GM12878 (cell line): ENCODE measurements around the gene NIPAL1. TPM values are rescaled to one million over a fixed set of nuclear protein-coding genes. Genes with fewer than 3 reads are reported as not detected.

Experiments used
- ATAC-seq: fragments of 200-7000 bp; cut with Tn5 transposase; 3 replicates; pipeline ENCODE4 v1.9.1; 2020; ENCODE audit warnings: mild to moderate bottlenecking, moderate library complexity
- BruUV-seq: library from RNA; stranded (reverse); fragments of 400-500 nt; replicated peaks from 2 replicates; lab custom pipeline; 2021; lab: Mats Ljungman, UMichigan
- CTCF ChIA-PET: fragments of 300-600 bp; sonication (Branson Sonifier 250); formaldehyde crosslinking; extraction: SDS; loops from one replicate; lab custom pipeline; 2021; ENCODE audit warnings: inconsistent platforms; lab: Yijun Ruan, JAX
- POLR2A ChIA-PET: fragments of 350-600 bp; formaldehyde crosslinking; extraction: SDS; loops from one replicate; lab custom pipeline; 2021; ENCODE audit warnings: inconsistent platforms; lab: Charles Lee
- RAD21 ChIA-PET: fragments of 300-600 bp; sonication (Branson Sonifier 250); formaldehyde crosslinking; loops from one replicate; lab custom pipeline; 2023; ENCODE audit warnings: antibody characterized with exemption; ENCODE audit not compliant: unreplicated experiment; lab: Charles Lee
- SMC1A ChIA-PET: fragments of 300-600 bp; sonication (Branson Sonifier 250); formaldehyde crosslinking; loops from one replicate; lab custom pipeline; 2023; ENCODE audit not compliant: unreplicated experiment, uncharacterized antibody; lab: Charles Lee
- DNase-seq: peaks from one replicate; pipeline ENCODE4 v3.0.0-alpha.2; 2011; ENCODE audit warnings: low read depth, low spot score
- FAIRE-seq: peaks from 3 replicates; lab custom pipeline; 2011; peaks lifted over from hg19 to GRCh38; lab: Jason Lieb, UNC
- H2AFZ ChIP-seq: 2 replicates; pipeline ENCODE4 v1.6.0; 2011; ENCODE audit warnings: low read depth, low read length, control low read depth; ENCODE audit not compliant: control insufficient read depth
- H3K27ac ChIP-seq: 2 replicates; pipeline ENCODE4 v1.5.1; 2011; ENCODE audit warnings: control low read depth; ENCODE audit not compliant: control insufficient read depth, insufficient read depth
- H3K27me3 ChIP-seq, 2 experiments: replicated peaks in 1 of 2; 2 replicates each; pipeline versions ENCODE4 v1.6.0 to v1.6.1; 2011; ENCODE audit warnings: low read length in 1 of 2; ENCODE audit not compliant: control insufficient read depth in 2 of 2, insufficient read depth in 2 of 2
- H3K36me3 ChIP-seq, 2 experiments: 2 replicates each; pipeline ENCODE4 v1.5.1; 2011; ENCODE audit warnings: low read length in 1 of 2; ENCODE audit not compliant: control insufficient read depth in 2 of 2, insufficient read depth in 2 of 2
- H3K4me1 ChIP-seq: 2 replicates; pipeline ENCODE4 v1.6.1; 2011; ENCODE audit warnings: mild to moderate bottlenecking, low read length, moderate library complexity, mixed read lengths; ENCODE audit not compliant: control insufficient read depth, insufficient read depth
- H3K4me2 ChIP-seq: 2 replicates; pipeline ENCODE4 v1.6.0; 2011; ENCODE audit warnings: control low read depth; ENCODE audit not compliant: control insufficient read depth, insufficient read depth
- H3K4me3 ChIP-seq: fragments of 200-600 bp; sonication (generic); 2 replicates; pipeline ENCODE4 v1.5.1; 2016
- H3K79me2 ChIP-seq: 2 replicates; pipeline ENCODE4 v1.6.0; 2011; ENCODE audit warnings: low read length; ENCODE audit not compliant: control insufficient read depth, insufficient read depth
- H3K9ac ChIP-seq: 2 replicates; pipeline ENCODE4 v1.8.0; 2011; ENCODE audit warnings: low read length, control low read depth, mixed read lengths; ENCODE audit not compliant: control insufficient read depth, insufficient read depth
- H3K9me3 ChIP-seq: replicated peaks from 3 replicates; pipeline ENCODE4 v1.5.1; 2011; ENCODE audit warnings: mild to moderate bottlenecking, low read length; ENCODE audit not compliant: control insufficient read depth, insufficient read depth
- H4K20me1 ChIP-seq: 2 replicates; pipeline ENCODE4 v1.6.0; 2011; ENCODE audit not compliant: control insufficient read depth, insufficient read depth
- BHLHE40 ChIP-seq, 2 experiments: fragments of 450-650 bp in 1 of 2; IDR thresholded peaks; 2 replicates each; pipeline ENCODE4 v1.6.1; 2011 to 2017; ENCODE audit warnings: low read depth in 2 of 2, borderline replicate concordance in 1 of 2, improper control_type of control experiment in 1 of 2, low read length in 1 of 2, mild to moderate bottlenecking in 1 of 2
- CHD4 ChIP-seq: fragments of 200-600 bp; sonication (generic); IDR thresholded peaks from 2 replicates; pipeline ENCODE4 v1.6.1; 2016; ENCODE audit warnings: mild to moderate bottlenecking
- EGR1 ChIP-seq, 2 experiments: IDR thresholded peaks; 1 replicate in 1 of 2; 2 replicates in 1 of 2; pipeline ENCODE4 v1.6.1; 2011 to 2012; ENCODE audit warnings: low read depth in 2 of 2, low read length in 2 of 2, borderline replicate concordance in 1 of 2, mild to moderate bottlenecking in 1 of 2, moderate library complexity in 1 of 2
- IKZF2 ChIP-seq, 2 experiments: fragments of 450-650 bp; IDR thresholded peaks; 2 replicates each; pipeline ENCODE4 v1.6.1; 2017; ENCODE audit warnings: mild to moderate bottlenecking in 2 of 2, moderate library complexity in 2 of 2
- MEF2A ChIP-seq: IDR thresholded peaks from 2 replicates; pipeline ENCODE4 v1.6.1; 2011; ENCODE audit warnings: low read depth, mild to moderate bottlenecking, low read length, moderate library complexity; ENCODE audit not compliant: insufficient read depth
- MEF2B ChIP-seq: fragments of 450-650 bp; IDR thresholded peaks from 2 replicates; pipeline ENCODE4 v1.6.1; 2018; ENCODE audit warnings: mild to moderate bottlenecking, moderate library complexity; ENCODE audit not compliant: partially characterized antibody, poor library complexity, severe bottlenecking
- NFYB ChIP-seq: IDR thresholded peaks from 2 replicates; pipeline ENCODE4 v1.6.1; 2011; ENCODE audit warnings: low read depth, mild to moderate bottlenecking, low read length, improper control_type of control experiment, moderate library complexity; ENCODE audit not compliant: insufficient read depth
- RAD51 ChIP-seq: fragments of 450-650 bp; IDR thresholded peaks from 2 replicates; pipeline ENCODE4 v1.6.1; 2016; ENCODE audit warnings: moderate library complexity, mild to moderate bottlenecking, inconsistent platforms
- RELB ChIP-seq: fragments of 450-650 bp; IDR thresholded peaks from 2 replicates; pipeline ENCODE4 v1.6.1; 2017; ENCODE audit warnings: low read depth, mild to moderate bottlenecking, moderate library complexity
- SPI1 ChIP-seq: IDR thresholded peaks from 2 replicates; pipeline ENCODE4 v1.6.1; 2011; ENCODE audit warnings: low read depth, mild to moderate bottlenecking, low read length, moderate library complexity, borderline replicate concordance; ENCODE audit not compliant: insufficient read depth
- USF2 ChIP-seq: IDR thresholded peaks from 2 replicates; pipeline ENCODE4 v1.6.1; 2011; ENCODE audit warnings: low read depth, low read length, improper control_type of control experiment, borderline replicate concordance
- WGBS: methylation state at CpG from one replicate; pipeline ENCODE4 v1.1.6; 2016; ENCODE audit warnings: low lambda C conversion rate; ENCODE audit not compliant: insufficient replicate concordance, insufficient coverage; ENCODE audit errors: missing lambda C conversion rate; 5-methylcytosine and 5-hydroxymethylcytosine counted together
- in situ Hi-C: fragments of 300-500 bp; cut with MboI; formaldehyde crosslinking; loops from 9 replicates; pipeline ENCODE4 v1.14.3; 2018; ENCODE audit warnings: mixed read lengths
- intact Hi-C: fragments of 100-400 bp; cut with micrococcal nuclease; formaldehyde crosslinking; loops from one replicate; pipeline ENCODE4 v1.14.2; 2022; ENCODE audit not compliant: unreplicated experiment
- polyA plus RNA-seq, 11 experiments: library from polyadenylated mRNA; depleted of rRNA in 4 of 11; unstranded in 6 of 11; stranded (reverse) in 5 of 11; fragments of >200 nt; fragmentation: Nextera tagmentation in 4 of 11; fragmentation: Illumina TruSeq in 1 of 11; extraction: Ambion mirVana in 4 of 11; extraction: Trizol in 1 of 11; gene quantifications; 1 replicate in 1 of 11; 2 replicates in 10 of 11; pipeline versions ENCODE4 v1.2.1 to v1.2.3, GENCODE V29; 2011 to 2016; ENCODE audit warnings: inconsistent platforms in 2 of 11, missing spikeins in 2 of 11, low read depth in 1 of 11
- total RNA-seq, 4 experiments: library from RNA; depleted of rRNA in 3 of 4; stranded (reverse); fragments of >200 nt in 3 of 4; fragmentation: Illumina TruSeq in 1 of 4; extraction: Trizol in 1 of 4; gene quantifications; 2 replicates each; pipeline versions ENCODE4 v1.2.1 to v1.2.3, GENCODE V29; 2013 to 2021

Gene NIPAL1
- total and polyA plus RNA-seq, 10 of the 15 experiments (the other 5 are each of a cell fraction or from before 2014, with no cell fraction given) = 0.46 to 9.7 (median 5.9) TPM

GRCh38 chr4:47972181-47972580 is 44.4 kb upstream of the NIPAL1 start:
- SMC1A ChIA-PET = interaction anchor here (0.7 kb wide), 1 partner anchor 57 kb away, joined by 3 read pairs; no protein-coding TSS in a partner anchor
- Histone ChIP-seq H3K36me3 (no peaks in the 10 kb centered on the region), H3K27ac (no peak overlapping the region), H3K4me1 (0 out of 2 replicates have a peak, but pooled peaks cover 6% of the 10 kb centered on the region), H3K4me2 (no peak overlapping the region), H3K9ac (no peak overlapping the region), H3K4me3 (no peak overlapping the region), H3K9me3 (no peaks in the 10 kb centered on the region), H3K27me3 (no peaks in the 10 kb centered on the region), H4K20me1 (no peaks in the 10 kb centered on the region), H2AFZ (peak overlapping the region; percentile 11; the same call in 1 of the 2 replicates), H3K79me2 (no peaks in the 10 kb centered on the region)
- FAIRE-seq (no peak), ATAC-seq (peak; percentile 89), DNase-seq (peak; percentile 9)
- POLR2A ChIA-PET = no interaction called here
- WGBS = 33% methylated on average over 1 of the region's 1 CpG
- BruUV-seq = no TSS peak
- RAD21 ChIA-PET = no interaction called here
- in situ Hi-C loops = no loop called here
- CTCF ChIA-PET = interaction anchor here (0.7 to 0.8 kb wide), 2 partner anchors 31 to 115 kb away, joined by 3 read pairs; no protein-coding TSS in a partner anchor
- intact Hi-C loops = no loop called here
- TF ChIP-seq NFYB (no peak), EGR1 (IDR thresholded peaks at IDR 0.05; ENCODE audit: borderline replicate concordance in 1 of 2, low read depth in 2 of 2, low read length in 2 of 2) (no peak), USF2 (peak; percentile 25; the same call in 1 of the 2 replicates), RAD51 (peak; percentile 79), RELB (peak; percentile 59; the same call in 1 of the 2 replicates), MEF2B (peak; percentile 57), MEF2A (0 out of 2 replicates have a peak, but pooled peaks have one; percentile 12), SPI1 (peak; percentile 32; the same call in 1 of the 2 replicates), CHD4 (no peak), BHLHE40 (IDR thresholded peaks at IDR 0.05; ENCODE audit: borderline replicate concordance in 1 of 2, low read depth in 2 of 2, low read length in 1 of 2) (peak in 1 of 2 experiments; percentile 27; a peak in 1 of 4 replicates), IKZF2 (IDR thresholded peaks at IDR 0.05) (peak in 1 of 2 experiments; percentile 55; a peak in 1 of 4 replicates)
